Lower leg skin (tissue), 3 donors: ENCODE results near the gene ASB5.

Source experiments
- CTCF ChIP-seq, 3 donors: fragments of 450-650 bp; IDR thresholded peaks; one replicate each; pipeline ENCODE4 v1.5.1; 2016; ENCODE audit warnings: antibody characterized with exemption in 3 of 3, mild to moderate bottlenecking in 3 of 3, moderate library complexity in 2 of 3
- POLR2A ChIP-seq, 2 donors: fragments of 450-650 bp; IDR thresholded peaks; one replicate each; pipeline ENCODE4 v1.6.1; 2016 to 2017; ENCODE audit warnings: antibody characterized with exemption in 2 of 2, mild to moderate bottlenecking in 1 of 2, moderate library complexity in 1 of 2

GRCh38 chr4:176226736-176227135, 42.3 kb downstream of the ASB5 start:
- no peak for TF ChIP-seq CTCF (IDR thresholded peaks at IDR 0.05)
- no peak for TF ChIP-seq POLR2A (IDR thresholded peaks at IDR 0.05)
